H9 (cell line): ENCODE results near the gene HOXB8. TPM values are rescaled to one million over a fixed set of nuclear protein-coding genes. Genes with fewer than 3 reads are reported as not detected.

Experiments used
- DNase-seq: peaks from one replicate; pipeline ENCODE4 v3.0.0-alpha.2; 2017
- H2AFZ ChIP-seq: one replicate; pipeline ENCODE4 v1.6.1; 2013; ENCODE audit warnings: mild to moderate bottlenecking, low read length, control low read depth, moderate library complexity
- H2AK5ac ChIP-seq: 2 replicates; pipeline ENCODE4 v1.6.1; 2013; ENCODE audit warnings: low read length, control low read depth, mixed read lengths; ENCODE audit not compliant: insufficient read length
- H2BK120ac ChIP-seq: one replicate; pipeline ENCODE4 v1.6.1; 2013; ENCODE audit warnings: low read depth, mild to moderate bottlenecking, low read length, control low read depth, inconsistent platforms; ENCODE audit not compliant: poor library complexity, severe bottlenecking
- H2BK12ac ChIP-seq: 2 replicates; pipeline ENCODE4 v1.6.1; 2013; ENCODE audit warnings: low read length, control low read depth, mixed read lengths, low read depth; ENCODE audit not compliant: insufficient read length
- H2BK15ac ChIP-seq: 2 replicates; pipeline ENCODE4 v1.6.1; 2013; ENCODE audit warnings: low read depth, low read length, control low read depth
- H2BK20ac ChIP-seq: one replicate; pipeline ENCODE4 v1.6.1; 2013; ENCODE audit warnings: low read depth, mild to moderate bottlenecking, low read length, control low read depth, inconsistent platforms; ENCODE audit not compliant: poor library complexity, severe bottlenecking
- H2BK5ac ChIP-seq: 2 replicates; pipeline ENCODE4 v1.6.1; 2013; ENCODE audit warnings: low read length, control low read depth, mixed read lengths; ENCODE audit not compliant: insufficient read length
- H3K14ac ChIP-seq: 2 replicates; pipeline ENCODE4 v1.6.1; 2013; ENCODE audit warnings: low read length, control low read depth; ENCODE audit not compliant: insufficient read depth
- H3K18ac ChIP-seq: 2 replicates; pipeline ENCODE4 v1.6.1; 2013; ENCODE audit warnings: low read depth, mild to moderate bottlenecking, mixed read lengths, low read length, control low read depth; ENCODE audit not compliant: insufficient read length
- H3K23ac ChIP-seq: 2 replicates; pipeline ENCODE4 v1.6.1; 2013; ENCODE audit warnings: low read length, control low read depth, mixed read lengths, low read depth; ENCODE audit not compliant: insufficient read length
- H3K23me2 ChIP-seq: 2 replicates; pipeline ENCODE4 v1.6.1; 2013; ENCODE audit warnings: low read depth, mild to moderate bottlenecking, mixed read lengths, low read length, control low read depth; ENCODE audit not compliant: insufficient read length, poor library complexity, severe bottlenecking
- H3K27ac ChIP-seq: 2 replicates; pipeline ENCODE4 v1.5.1; 2013; ENCODE audit warnings: low read length, control low read depth, mixed read lengths, low read depth; ENCODE audit not compliant: insufficient read length
- H3K27me3 ChIP-seq: 2 replicates; pipeline ENCODE4 v1.6.1; 2013; ENCODE audit warnings: low read length, control low read depth, inconsistent platforms; ENCODE audit not compliant: insufficient read depth
- H3K4ac ChIP-seq: 2 replicates; pipeline ENCODE4 v1.6.1; 2013; ENCODE audit warnings: low read depth, mild to moderate bottlenecking, control low read depth, inconsistent platforms, low read length, moderate library complexity
- H3K4me1 ChIP-seq: 2 replicates; pipeline ENCODE4 v1.6.1; 2013; ENCODE audit warnings: low read length, control low read depth, inconsistent platforms; ENCODE audit not compliant: insufficient read depth
- H3K4me2 ChIP-seq: 2 replicates; pipeline ENCODE4 v1.6.1; 2013; ENCODE audit warnings: low read length, control low read depth, mixed read lengths; ENCODE audit not compliant: insufficient read length, insufficient read depth
- H3K56ac ChIP-seq: 2 replicates; pipeline ENCODE4 v1.6.1; 2013; ENCODE audit warnings: low read depth, mild to moderate bottlenecking, mixed read lengths, low read length, control low read depth; ENCODE audit not compliant: insufficient read length
- H3K79me1 ChIP-seq: 2 replicates; pipeline ENCODE4 v1.6.1; 2013; ENCODE audit warnings: low read depth, mild to moderate bottlenecking, moderate library complexity, low read length, control low read depth, inconsistent platforms; ENCODE audit not compliant: insufficient read depth, poor library complexity, severe bottlenecking
- H3K79me2 ChIP-seq: 2 replicates; pipeline ENCODE4 v1.6.1; 2013; ENCODE audit warnings: low read length, control low read depth, inconsistent platforms; ENCODE audit not compliant: insufficient read depth
- H3K9ac ChIP-seq: 2 replicates; pipeline ENCODE4 v1.6.1; 2013; ENCODE audit warnings: low read length, control low read depth, mixed read lengths; ENCODE audit not compliant: insufficient read length; ENCODE audit errors: extremely low read depth
- H3K9me3 ChIP-seq: one replicate; pipeline ENCODE4 v1.6.1; 2013; ENCODE audit warnings: low read depth, low read length, inconsistent platforms; ENCODE audit not compliant: control insufficient read depth
- H3T11ph ChIP-seq: one replicate; pipeline ENCODE4 v1.6.1; 2013; ENCODE audit warnings: mild to moderate bottlenecking, low read length, control low read depth, inconsistent platforms
- H4K20me1 ChIP-seq: one replicate; pipeline ENCODE4 v1.6.1; 2013; ENCODE audit not compliant: control insufficient read depth, insufficient read length, insufficient read depth
- H4K5ac ChIP-seq: 2 replicates; pipeline ENCODE4 v1.6.1; 2013; ENCODE audit warnings: low read depth, mild to moderate bottlenecking, mixed read lengths, low read length, control low read depth; ENCODE audit not compliant: insufficient read length
- H4K8ac ChIP-seq: replicated peaks from 2 replicates; pipeline ENCODE4 v1.6.1; 2013; ENCODE audit warnings: low read length, control low read depth, mixed read lengths, low read depth; ENCODE audit not compliant: insufficient read length
- H4K91ac ChIP-seq: 2 replicates; pipeline ENCODE4 v1.6.1; 2013; ENCODE audit warnings: low read depth, mild to moderate bottlenecking, moderate library complexity, mixed read lengths, low read length, control low read depth; ENCODE audit not compliant: insufficient read length
- H3K27ac Mint-ChIP-seq, 3 experiments: 2 replicates in 2 of 3; 3 replicates in 1 of 3; pipeline ENCODE4 v1.8.0; 2020 to 2021; ENCODE audit warnings: mixed read lengths in 3 of 3, mild to moderate bottlenecking in 1 of 3, moderate library complexity in 1 of 3
- H3K27me3 Mint-ChIP-seq: 2 replicates; pipeline ENCODE4 v1.8.0; 2021; ENCODE audit warnings: low read depth, mild to moderate bottlenecking, moderate library complexity, mixed read lengths
- H3K36me3 Mint-ChIP-seq, 3 experiments: 2 replicates in 2 of 3; 3 replicates in 1 of 3; pipeline ENCODE4 v1.8.0; 2020 to 2021; ENCODE audit warnings: low read depth in 3 of 3, mixed read lengths in 3 of 3; ENCODE audit not compliant: insufficient read depth in 1 of 3
- H3K4me1 Mint-ChIP-seq, 2 experiments: 2 replicates each; pipeline ENCODE4 v1.8.0; 2020; ENCODE audit warnings: mixed read lengths in 2 of 2
- H3K4me3 Mint-ChIP-seq, 2 experiments: 2 replicates in 1 of 2; 3 replicates in 1 of 2; pipeline ENCODE4 v1.8.0; 2020 to 2021; ENCODE audit warnings: mild to moderate bottlenecking in 2 of 2, mixed read lengths in 2 of 2, moderate library complexity in 1 of 2
- H3K9me3 Mint-ChIP-seq, 2 experiments: 2 replicates in 1 of 2; 3 replicates in 1 of 2; pipeline ENCODE4 v1.8.0; 2020; ENCODE audit warnings: mild to moderate bottlenecking in 2 of 2, mixed read lengths in 2 of 2, moderate library complexity in 1 of 2
- CTCF ChIP-seq: fragments of 200-600 bp; sonication (generic); conservative IDR thresholded peaks from 3 replicates; pipeline ENCODE4 v1.8.0; 2021; ENCODE audit warnings: antibody characterized with exemption, mild to moderate bottlenecking
- WGBS: extraction: QIAGEN DNeasy Blood & Tissue Kit; methylation state at CpG from one replicate; pipeline ENCODE4 v1.1.7; 2013; ENCODE audit warnings: missing lambda C conversion rate, low lambda C conversion rate, mixed read lengths; ENCODE audit not compliant: insufficient read length; ENCODE audit errors: extremely low coverage; 5-methylcytosine and 5-hydroxymethylcytosine counted together
- total RNA-seq: library from RNA; stranded (reverse); gene quantifications from 2 replicates; pipeline ENCODE4 v1.2.1, GENCODE V29; 2021

HOXB8 gene
- total RNA-seq, 1 experiment from 2014 or later = not detected

- H2BK5ac ChIP-seq = no peak overlapping the region
- no peak overlapping the region for H3K18ac ChIP-seq
- H4K8ac ChIP-seq = no peak overlapping the region
- H2BK12ac ChIP-seq = no peak overlapping the region
- no peaks in the 10 kb centered on the region for H3K9me3 ChIP-seq
- H2AK5ac ChIP-seq = no peak overlapping the region
- no peak overlapping the region for H3K4me2 ChIP-seq
- peaks cover 97% of the 10 kb centered on the region for H3K27me3 ChIP-seq
- peaks cover 100% of the 10 kb centered on the region for H3K27me3 Mint-ChIP-seq
- no peaks in the 10 kb centered on the region for H3K79me1 ChIP-seq
- peaks cover 4 to 11% of the 10 kb centered on the region in 2 experiments; a peak in 4 of 5 replicates for H3K9me3 Mint-ChIP-seq
- H3K27ac ChIP-seq = no peak overlapping the region
- peak; percentile 77 for TF ChIP-seq CTCF
- no peak overlapping the region for H2BK20ac ChIP-seq
- no peak overlapping the region for H3K23ac ChIP-seq
- H3K27ac Mint-ChIP-seq = no peak overlapping the region
- H3K4ac ChIP-seq = no peak overlapping the region
- no peak overlapping the region for H3K9ac ChIP-seq
- H3T11ph ChIP-seq = no peak overlapping the region
- H4K20me1 ChIP-seq = no peaks in the 10 kb centered on the region
- no peak overlapping the region for H2AFZ ChIP-seq
- H3K56ac ChIP-seq = no peak overlapping the region
- no peaks in the 10 kb centered on the region for H3K23me2 ChIP-seq
- H4K91ac ChIP-seq = no peak overlapping the region
- H3K14ac ChIP-seq = no peak overlapping the region
- no CpG with 5 or more reads among the region's 39 CpGs for WGBS
- H3K4me3 Mint-ChIP-seq = no peak overlapping the region
- H4K5ac ChIP-seq = no peak overlapping the region
- H2BK120ac ChIP-seq = no peak overlapping the region
- H3K4me1 ChIP-seq = no peaks in the 10 kb centered on the region; the same call in 1 of the 2 replicates
- H3K36me3 Mint-ChIP-seq = peaks cover 0 to 1% (median 0%) of the 10 kb centered on the region in 3 experiments; a peak in 2 of 7 replicates
- no peak overlapping the region for H2BK15ac ChIP-seq
- peaks cover 3 to 10% of the 10 kb centered on the region in 2 experiments; a peak in 3 of 4 replicates for H3K4me1 Mint-ChIP-seq
- H3K79me2 ChIP-seq = no peaks in the 10 kb centered on the region; the same call in 1 of the 2 replicates
- DNase-seq = peak; percentile 99
Observed at GRCh38 chr17:48636177-48637018, 21.3 kb upstream of the HOXB8 start.
